ENCODE data around the gene AGO4. TPM values are rescaled to one million over a fixed set of nuclear protein-coding genes. Genes with fewer than 3 reads are reported as not detected.
A peak's percentile ranks its signal among the peaks of the same experiment; 100 is the strongest.

Gene AGO4
- total and polyA plus RNA-seq, 2 of the 8 experiments (the other 6 are each of a cell fraction or from before 2014, with no cell fraction given) = 5.5 to 7.7 TPM

DNA sequence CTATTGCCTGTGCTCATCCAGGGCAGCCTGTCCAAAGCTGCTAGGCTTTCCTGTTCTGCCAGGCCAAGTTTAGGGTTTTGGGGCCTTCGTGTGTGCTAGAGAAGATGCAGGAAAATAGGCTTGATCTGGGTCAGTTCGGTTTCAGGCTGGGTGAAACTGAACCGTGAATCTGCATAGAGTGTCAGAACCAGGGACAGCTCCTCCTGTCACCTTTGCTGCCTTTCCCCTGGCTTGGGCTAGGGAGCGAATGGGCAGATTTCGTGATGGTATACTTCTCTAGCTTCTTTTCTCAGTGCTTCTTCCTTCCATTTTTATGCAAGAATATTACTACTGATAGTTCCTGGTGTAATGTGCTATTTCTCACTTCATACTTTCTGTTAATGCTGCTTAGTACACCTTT is 69.2 kb downstream of the AGO4 start:
- Histone ChIP-seq H2BK12ac (ENCODE audit: low read depth, low read length) (no peak overlapping the region), H3K79me2 (ENCODE audit: control insufficient read depth in 1 of 2, insufficient read depth in 2 of 2, low read length in 2 of 2) (no peaks in the 10 kb centered on the region), H3K4me3 (ENCODE audit: extremely low read depth in 1 of 4, insufficient read depth in 2 of 4, low read depth in 3 of 4, low read length in 4 of 4) (no peak overlapping the region), H3K18ac (ENCODE audit: extremely low read depth, low read length) (no peak overlapping the region), H3K79me1 (ENCODE audit: low read depth, low read length) (no peaks in the 10 kb centered on the region), H3K27me3 (replicated peaks in 1 of 4; ENCODE audit: control insufficient read depth in 3 of 4, extremely low read depth in 1 of 4, insufficient read depth in 3 of 4, low read length in 3 of 4) (no peaks in the 10 kb centered on the region), H3K4me1 (replicated peaks in 1 of 4; ENCODE audit: control insufficient read depth in 3 of 4, insufficient read depth in 4 of 4, low read length in 3 of 4) (no peaks in the 10 kb centered on the region), H3K27ac (ENCODE audit: low read depth, low read length) (no peak overlapping the region), H3K23ac (ENCODE audit: insufficient read length) (no peak overlapping the region), H4K91ac (replicated peaks; ENCODE audit: insufficient read length, low read length) (no peak overlapping the region), H3K56ac (replicated peaks; ENCODE audit: insufficient read length, low read depth, low read length) (no peak overlapping the region), H3K4ac (replicated peaks; ENCODE audit: insufficient read length, low read depth, low read length) (no peak overlapping the region), H3K14ac (ENCODE audit: insufficient read length) (no peak overlapping the region), H3K9ac (replicated peaks in 1 of 4; ENCODE audit: extremely low read depth in 1 of 4, low read depth in 3 of 4, low read length in 3 of 4) (no peak overlapping the region), H4K20me1 (replicated peaks in 1 of 2; ENCODE audit: control insufficient read depth in 1 of 2, insufficient read depth in 2 of 2, low read length in 2 of 2) (peaks cover 0 to 1% of the 10 kb centered on the region in 2 experiments), H3K4me2 (ENCODE audit: insufficient read depth in 1 of 2, low read depth in 2 of 2, low read length in 2 of 2) (no peak overlapping the region), H2BK120ac (replicated peaks; ENCODE audit: low read depth, low read length) (no peak overlapping the region), H2AFZ (ENCODE audit: low read length) (no peak overlapping the region), H3K9me3 (ENCODE audit: insufficient read depth in 2 of 2, low read depth in 1 of 2, low read length in 1 of 2) (no peaks in the 10 kb centered on the region), H2BK5ac (ENCODE audit: low read depth, low read length) (no peak overlapping the region), H2AK5ac (ENCODE audit: low read depth, low read length) (no peak overlapping the region), H2BK15ac (ENCODE audit: low read length) (no peak overlapping the region), H4K8ac (ENCODE audit: extremely low read depth, insufficient read depth, low read length) (no peak overlapping the region), H3K36me3 (ENCODE audit: control insufficient read depth in 2 of 4, insufficient read depth in 4 of 4, low read length in 3 of 4) (no peaks in the 10 kb centered on the region), H3K23me2 (ENCODE audit: low read depth, low read length) (no peaks in the 10 kb centered on the region), H2BK20ac (ENCODE audit: low read length) (no peak overlapping the region), H4K5ac (ENCODE audit: insufficient read length, low read depth, low read length) (no peak overlapping the region)
- TF ChIP-seq SAP30 (IDR thresholded peaks at IDR 0.05; ENCODE audit: insufficient read depth, insufficient replicate concordance, low read length) (peak; percentile 54), BCL11A (IDR thresholded peaks at IDR 0.05; ENCODE audit: low read depth in 2 of 2, low read length in 2 of 2) (no peak), SIN3A (conservative IDR thresholded peaks at IDR 0.05 in 1 of 2, IDR thresholded peaks at IDR 0.05 in 1 of 2; ENCODE audit: low read depth in 1 of 2, low read length in 2 of 2) (peak; percentile 96 to 97)
- ChIA-PET CTCF (ENCODE audit: partially characterized antibody) (interaction anchor here (0.7 to 1.2 kb wide), 3 partner anchors 11 to 19 kb away, joined by 3 to 4 read pairs (median 3); no protein-coding TSS in a partner anchor), POLR2A (ENCODE audit: partially characterized antibody) (interaction anchor here (0.6 to 1.2 kb wide), 4 partner anchors 21 to 359 kb away, joined by 3 read pairs; no protein-coding TSS in a partner anchor)
- DNase-seq (ENCODE audit: low read depth in 1 of 2, low spot score in 2 of 2) (peak in 1 of 2 experiments; percentile 62), FAIRE-seq (peak; percentile 55)
- 53% methylated on average over 5 of the region's 5 CpGs; no CpG with 5 or more reads in 1 of the 2 experiments for WGBS, 2 experiments (ENCODE audit: extremely low coverage in 1 of 2, insufficient coverage in 1 of 2, insufficient read length in 1 of 2, insufficient replicate concordance in 2 of 2, low coverage in 1 of 2, low lambda C conversion rate in 2 of 2, missing lambda C conversion rate in 1 of 2)

Data from H1 (cell line).